Measurements from ENCODE around the gene ZNF23. TPM values are rescaled to one million over a fixed set of nuclear protein-coding genes. Genes with fewer than 3 reads are reported as not detected.

The ZNF23 gene
- total RNA-seq, 4 donors from 2014 or later: 3.6 to 8.1 (median 5.8) TPM

- TF ChIP-seq POLR2A (IDR thresholded peaks at IDR 0.05): no peak
- TF ChIP-seq, protein P1, sequence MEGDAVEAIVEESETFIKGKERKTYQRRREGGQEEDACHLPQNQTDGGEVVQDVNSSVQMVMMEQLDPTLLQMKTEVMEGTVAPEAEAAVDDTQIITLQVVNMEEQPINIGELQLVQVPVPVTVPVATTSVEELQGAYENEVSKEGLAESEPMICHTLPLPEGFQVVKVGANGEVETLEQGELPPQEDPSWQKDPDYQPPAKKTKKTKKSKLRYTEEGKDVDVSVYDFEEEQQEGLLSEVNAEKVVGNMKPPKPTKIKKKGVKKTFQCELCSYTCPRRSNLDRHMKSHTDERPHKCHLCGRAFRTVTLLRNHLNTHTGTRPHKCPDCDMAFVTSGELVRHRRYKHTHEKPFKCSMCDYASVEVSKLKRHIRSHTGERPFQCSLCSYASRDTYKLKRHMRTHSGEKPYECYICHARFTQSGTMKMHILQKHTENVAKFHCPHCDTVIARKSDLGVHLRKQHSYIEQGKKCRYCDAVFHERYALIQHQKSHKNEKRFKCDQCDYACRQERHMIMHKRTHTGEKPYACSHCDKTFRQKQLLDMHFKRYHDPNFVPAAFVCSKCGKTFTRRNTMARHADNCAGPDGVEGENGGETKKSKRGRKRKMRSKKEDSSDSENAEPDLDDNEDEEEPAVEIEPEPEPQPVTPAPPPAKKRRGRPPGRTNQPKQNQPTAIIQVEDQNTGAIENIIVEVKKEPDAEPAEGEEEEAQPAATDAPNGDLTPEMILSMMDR (IDR thresholded peaks at IDR 0.05): no peak
- peak in 1 of 2 donors; percentile 18 for DNase-seq (ENCODE audit: low spot score in 2 of 2)
- intact Hi-C loops (cut with DNase I; ENCODE audit: low total_unique reads): loop anchor here (10.0 kb wide), 1 partner anchor 85 kb away; no protein-coding TSS in a partner anchor
- WGBS, 2 donors: 0 to 1% methylated on average over 3 of the region's 3 CpGs
- no peak overlapping the region for H3K4me3 ChIP-seq (ENCODE audit: low read depth, poor library complexity, severe bottlenecking)
Observed at GRCh38 chr16:71499775-71500364, 37.8 kb upstream of the ZNF23 start.

DNA sequence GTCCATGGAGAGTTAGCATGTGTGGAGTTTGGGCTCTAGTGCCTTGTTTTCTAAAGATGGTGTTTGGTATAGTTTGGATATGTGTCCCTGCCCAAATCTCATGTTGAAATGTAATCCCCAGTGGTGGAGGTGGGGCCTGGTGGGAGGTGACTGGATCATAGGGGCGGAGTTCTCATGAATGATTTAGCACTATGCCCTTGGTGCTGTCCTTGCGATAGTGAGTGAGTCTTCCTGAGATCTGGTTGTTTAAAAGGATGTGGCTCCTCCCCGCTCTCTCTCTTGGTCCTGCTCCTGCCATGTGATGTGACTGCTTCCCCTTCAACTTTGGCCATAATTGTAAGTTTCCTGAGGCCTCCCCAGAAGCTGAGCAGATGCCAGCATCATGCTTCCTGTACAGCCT, 36.0 kb upstream of the ZNF23 start:
- WGBS, 2 donors: 77 to 81% methylated on average over 3 of the region's 3 CpGs
- intact Hi-C loops (cut with DNase I; ENCODE audit: low total_unique reads): no loop called here
- no peak overlapping the region for H3K4me3 ChIP-seq (ENCODE audit: low read depth, poor library complexity, severe bottlenecking)

DNA sequence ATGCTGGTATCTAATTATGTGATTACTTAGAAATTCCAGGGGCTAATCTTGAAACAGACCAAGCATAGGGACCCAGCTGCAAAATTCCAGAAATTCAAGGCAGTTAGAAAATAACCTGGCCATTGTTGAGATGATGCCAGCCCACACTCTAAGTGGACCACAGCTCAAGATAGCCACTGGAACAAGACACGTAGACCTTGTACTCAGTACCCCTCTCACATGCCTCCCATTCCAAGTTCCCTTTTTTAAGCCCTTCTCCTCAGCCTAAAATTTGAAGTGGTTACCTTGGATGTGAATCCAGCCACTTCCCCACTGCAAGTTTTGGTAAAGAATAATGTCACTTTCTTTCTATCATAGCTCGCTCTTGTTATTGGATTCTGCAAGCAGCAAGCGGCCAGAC, 31.2 kb upstream of the ZNF23 start:
- intact Hi-C loops (cut with DNase I; ENCODE audit: low total_unique reads): no loop called here
- DNase-seq (ENCODE audit: low spot score in 2 of 2): no peak
- 75 to 84% methylated on average over 3 of the region's 3 CpGs for WGBS, 2 donors
- no peak for TF ChIP-seq POLR2A (IDR thresholded peaks at IDR 0.05)
- TF ChIP-seq, protein P1 (IDR thresholded peaks at IDR 0.05): no peak
- H3K4me3 ChIP-seq (ENCODE audit: low read depth, poor library complexity, severe bottlenecking): no peak overlapping the region

More for the DNA sequence above, 36.0 kb upstream of the ZNF23 start:
- TF ChIP-seq, protein P1 (IDR thresholded peaks at IDR 0.05): no peak
- TF ChIP-seq POLR2A (IDR thresholded peaks at IDR 0.05): no peak
- DNase-seq (ENCODE audit: low spot score in 2 of 2): no peak

GRCh38 chr16:71492786-71493185, 30.7 kb upstream of the ZNF23 start:
- TF ChIP-seq, protein P1 (IDR thresholded peaks at IDR 0.05): no peak
- no peak for TF ChIP-seq POLR2A (IDR thresholded peaks at IDR 0.05)
- no peak overlapping the region for H3K4me3 ChIP-seq (ENCODE audit: low read depth, poor library complexity, severe bottlenecking)
- WGBS, 2 donors: 64 to 69% methylated on average over 2 of the region's 2 CpGs
- DNase-seq (ENCODE audit: low spot score in 2 of 2): no peak
- intact Hi-C loops (cut with DNase I; ENCODE audit: low total_unique reads): no loop called here

GRCh38 chr16:71491054-71491453, 29.0 kb upstream of the ZNF23 start:
- TF ChIP-seq, protein P1 (IDR thresholded peaks at IDR 0.05): no peak
- no peak for TF ChIP-seq POLR2A (IDR thresholded peaks at IDR 0.05)
- intact Hi-C loops (cut with DNase I; ENCODE audit: low total_unique reads): no loop called here
- H3K4me3 ChIP-seq (ENCODE audit: low read depth, poor library complexity, severe bottlenecking): no peak overlapping the region
- 55 to 63% methylated on average over 3 of the region's 3 CpGs for WGBS, 2 donors
- no peak for DNase-seq (ENCODE audit: low spot score in 2 of 2)

GRCh38 chr16:71490361-71490760, 28.3 kb upstream of the ZNF23 start:
- intact Hi-C loops (cut with DNase I; ENCODE audit: low total_unique reads): no loop called here
- TF ChIP-seq POLR2A (IDR thresholded peaks at IDR 0.05): no peak
- TF ChIP-seq, protein P1 (IDR thresholded peaks at IDR 0.05): no peak
- no peak overlapping the region for H3K4me3 ChIP-seq (ENCODE audit: low read depth, poor library complexity, severe bottlenecking)
- DNase-seq (ENCODE audit: low spot score in 2 of 2): no peak
